K562 (cell line): Measurements from ENCODE around the gene RASL12.

Experiments
- MTA2 ChIP-seq: fragments of 450-650 bp; IDR thresholded peaks from 2 replicates; pipeline ENCODE4 v1.6.1; 2016; ENCODE audit warnings: low read depth
- PRPF4 ChIP-seq: fragments of 200-400 bp; formaldehyde crosslinking; IDR thresholded peaks from one replicate; pipeline ENCODE4 v1.6.1; 2017; ENCODE audit warnings: low read length, low read depth, mild to moderate bottlenecking; ENCODE audit not compliant: insufficient read depth, poor library complexity, severe bottlenecking
- TAF1 ChIP-seq: IDR thresholded peaks from 2 replicates; pipeline ENCODE4 v1.6.1; 2011; ENCODE audit warnings: mild to moderate bottlenecking, low read length, moderate library complexity; ENCODE audit not compliant: insufficient read depth, control insufficient read depth, severe bottlenecking; ENCODE audit errors: extremely low read depth
- YY1 ChIP-seq, 3 experiments: IDR thresholded peaks; 2 replicates each; pipeline ENCODE4 v1.6.1; 2011; ENCODE audit warnings: low read length in 2 of 3, mild to moderate bottlenecking in 2 of 3, moderate library complexity in 2 of 3, borderline replicate concordance in 1 of 3, control low read depth in 1 of 3, low read depth in 1 of 3; ENCODE audit not compliant: insufficient read depth in 3 of 3, insufficient replicate concordance in 2 of 3, control insufficient read depth in 1 of 3, insufficient read length in 1 of 3; ENCODE audit errors: extremely low read depth in 1 of 3
- ZZZ3 ChIP-seq: fragments of 450-650 bp; IDR thresholded peaks from 2 replicates; pipeline ENCODE4 v1.6.1; 2016; ENCODE audit warnings: antibody characterized with exemption, mild to moderate bottlenecking, moderate library complexity
- TF ChIP-seq, protein P1 (sequence below): fragments of 250-450 bp; sonication (Bioruptor Pico); IDR thresholded peaks from 2 replicates; pipeline ENCODE4 v1.8.0; 2021; ENCODE audit warnings: moderate library complexity, mild to moderate bottlenecking, inconsistent platforms
- TF ChIP-seq, protein P2 (sequence below): fragments of 450-650 bp; IDR thresholded peaks from 2 replicates; pipeline ENCODE4 v1.6.1; 2016

DNA sequence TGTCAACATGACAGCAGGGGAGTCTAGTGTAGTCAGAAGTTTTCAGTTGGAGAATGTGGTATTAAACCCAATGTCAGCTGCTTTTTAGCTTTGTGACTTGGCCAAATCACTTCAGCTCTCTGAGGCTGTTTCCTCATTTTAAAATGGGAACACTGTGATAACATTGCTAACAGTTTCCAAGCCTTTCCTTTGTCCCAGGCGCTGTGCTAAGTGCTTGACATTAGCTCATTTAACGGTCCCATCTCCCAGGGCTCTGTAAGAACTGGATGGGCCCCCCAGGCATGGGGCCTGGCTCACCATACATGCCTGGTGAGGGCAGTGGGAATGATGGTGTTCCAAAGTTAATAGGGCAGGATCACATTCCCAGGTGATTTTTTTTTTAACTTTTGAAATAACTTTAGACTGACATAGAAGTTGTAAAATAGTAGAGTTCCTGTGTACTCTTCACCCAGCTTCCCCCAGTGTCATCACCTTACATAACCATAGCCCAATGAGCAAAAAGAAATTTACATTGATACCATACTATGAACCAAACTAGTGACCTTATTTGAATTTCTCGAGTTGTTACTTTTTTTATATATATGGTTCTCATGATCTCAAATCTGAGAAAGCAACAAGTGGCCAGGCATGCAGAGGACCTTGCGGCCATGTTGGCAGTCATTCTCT lies 7.7 kb downstream of the RASL12 start:
- no peak for TF ChIP-seq MTA2
- TF ChIP-seq, protein P1, sequence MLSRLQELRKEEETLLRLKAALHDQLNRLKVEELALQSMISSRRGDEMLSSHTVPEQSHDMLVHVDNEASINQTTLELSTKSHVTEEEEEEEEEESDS (CRISPR knock-in tag) = no peak
- TF ChIP-seq, protein P2, sequence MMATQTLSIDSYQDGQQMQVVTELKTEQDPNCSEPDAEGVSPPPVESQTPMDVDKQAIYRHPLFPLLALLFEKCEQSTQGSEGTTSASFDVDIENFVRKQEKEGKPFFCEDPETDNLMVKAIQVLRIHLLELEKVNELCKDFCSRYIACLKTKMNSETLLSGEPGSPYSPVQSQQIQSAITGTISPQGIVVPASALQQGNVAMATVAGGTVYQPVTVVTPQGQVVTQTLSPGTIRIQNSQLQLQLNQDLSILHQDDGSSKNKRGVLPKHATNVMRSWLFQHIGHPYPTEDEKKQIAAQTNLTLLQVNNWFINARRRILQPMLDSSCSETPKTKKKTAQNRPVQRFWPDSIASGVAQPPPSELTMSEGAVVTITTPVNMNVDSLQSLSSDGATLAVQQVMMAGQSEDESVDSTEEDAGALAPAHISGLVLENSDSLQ = no peak
- TF ChIP-seq ZZZ3 = no peak
- TF ChIP-seq PRPF4 = no peak
- no peak for TF ChIP-seq TAF1
- no peak for TF ChIP-seq YY1 (IDR thresholded peaks at IDR 0.05; ENCODE audit: borderline replicate concordance in 1 of 3, control insufficient read depth in 1 of 3, extremely low read depth in 1 of 3, insufficient read depth in 3 of 3, insufficient read length in 1 of 3, insufficient replicate concordance in 2 of 3, low read depth in 1 of 3, low read length in 2 of 3)
